ENCODE results near the gene UMAD1. TPM values are rescaled to one million over a fixed set of nuclear protein-coding genes. Genes with fewer than 3 reads are reported as not detected.

The UMAD1 gene
- total and polyA plus RNA-seq, 2 donors (not counting 3 experiments of a cell fraction or from before 2014, with no cell fraction given) = 5.6 to 6.6 TPM

GRCh38 chr7:7745966-7746365 is 105.4 kb downstream of the UMAD1 start:
- Histone ChIP-seq H3K36me3 (ENCODE audit: control insufficient read depth in 2 of 2, extremely low read depth in 1 of 2, insufficient read depth in 2 of 2, low read length in 2 of 2) (no peaks in the 10 kb centered on the region), H3K27me3 (ENCODE audit: control insufficient read depth in 2 of 2, insufficient read depth in 2 of 2, low read length in 2 of 2) (no peaks in the 10 kb centered on the region), H2AFZ (ENCODE audit: low read depth, low read length) (no peak overlapping the region), H3K4me3 (replicated peaks in 1 of 3; ENCODE audit: insufficient read depth in 1 of 3, low read depth in 1 of 3, low read length in 3 of 3) (no peak overlapping the region), H3K9me1 (replicated peaks; ENCODE audit: control insufficient read depth, extremely low read depth, insufficient read depth, low read length) (no peaks in the 10 kb centered on the region), H3K9ac (replicated peaks; ENCODE audit: extremely low read depth, insufficient read depth, low read length) (no peak overlapping the region), H3K9me3 (replicated peaks; ENCODE audit: control insufficient read depth, insufficient read depth, low read length) (no peaks in the 10 kb centered on the region), H3K4me1 (ENCODE audit: control insufficient read depth, extremely low read depth, insufficient read depth, low read length) (no peaks in the 10 kb centered on the region), H3K4me2 (ENCODE audit: insufficient read depth, low read length) (no peak overlapping the region), H3K27ac (ENCODE audit: insufficient read depth, low read depth, low read length) (no peak overlapping the region), H4K20me1 (replicated peaks; ENCODE audit: control insufficient read depth, extremely low read depth, insufficient read depth, low read length) (no peaks in the 10 kb centered on the region), H3K79me2 (ENCODE audit: control insufficient read depth, insufficient read depth, low read length) (no peaks in the 10 kb centered on the region)
- dilution Hi-C loops (cut with MboI; ENCODE audit: extremely low pct_ligation_motif_present, low sequenced_read_pairs) = no loop called here
- ChIA-PET POLR2A (no interaction called here), CTCF (interaction anchor here (1.2 to 1.8 kb wide), 2 partner anchors 9 to 65 kb away, joined by 3 to 10 read pairs; no protein-coding TSS in a partner anchor)
- no TSS peak for BruUV-seq (replicated peaks)
- TF ChIP-seq EZH2 (IDR thresholded peaks at IDR 0.05; ENCODE audit: borderline replicate concordance, low read depth, low read length, severe bottlenecking) = no peak
- TF ChIP-seq GATA2 (IDR thresholded peaks at IDR 0.05; ENCODE audit: insufficient read depth, insufficient read length, low read depth, low read length) = no peak
- TF ChIP-seq, protein P1, sequence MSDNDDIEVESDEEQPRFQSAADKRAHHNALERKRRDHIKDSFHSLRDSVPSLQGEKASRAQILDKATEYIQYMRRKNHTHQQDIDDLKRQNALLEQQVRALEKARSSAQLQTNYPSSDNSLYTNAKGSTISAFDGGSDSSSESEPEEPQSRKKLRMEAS (IDR thresholded peaks at IDR 0.05; ENCODE audit: insufficient read depth, insufficient read length) = no peak
- TF ChIP-seq FOS (IDR thresholded peaks at IDR 0.05; ENCODE audit: borderline replicate concordance, insufficient read depth, low read length) = no peak
- no peak for TF ChIP-seq MYC (IDR thresholded peaks at IDR 0.05; ENCODE audit: low read depth, low read length)
- no peak for TF ChIP-seq CTCF (IDR thresholded peaks at IDR 0.05; ENCODE audit: extremely low read depth in 1 of 2, insufficient read depth in 1 of 2, low read depth in 1 of 2, low read length in 2 of 2)
- no peak for TF ChIP-seq POLR2A (IDR thresholded peaks at IDR 0.05; ENCODE audit: low read depth, low read length)
- no peak for TF ChIP-seq JUN (IDR thresholded peaks at IDR 0.05; ENCODE audit: borderline replicate concordance, insufficient read depth, insufficient read length, low read depth)
- TF ChIP-seq POLR2AphosphoS5 (IDR thresholded peaks at IDR 0.05; ENCODE audit: insufficient read depth, low read depth, low read length) = no peak
- no peak for FAIRE-seq
- intact Hi-C loops (cut with micrococcal nuclease) = no loop called here
- no peak for DNase-seq (ENCODE audit: low read depth, low spot score)
